ENCODE measurements around the gene NTM. TPM values are rescaled to one million over a fixed set of nuclear protein-coding genes. Genes with fewer than 3 reads are reported as not detected.

NTM gene
- total and polyA plus RNA-seq, 12 donors, result 0.26 to 11.5 (median 4.0) TPM

GRCh38 chr11:131850507-131850906 is 480.1 kb downstream of the NTM start:
- intact Hi-C loops (cut with DNase I), result no loop called here
- Histone ChIP-seq H3K27ac (no peak overlapping the region), H3K27me3 (no peaks in the 10 kb centered on the region), H3K9me3 (replicated peaks in 1 of 3) (no peaks in the 10 kb centered on the region), H3K36me3 (replicated peaks in 1 of 2) (no peaks in the 10 kb centered on the region), H3K4me1 (replicated peaks in 1 of 2) (no peaks in the 10 kb centered on the region), H3K4me3 (no peak overlapping the region)
- TF ChIP-seq POLR2A (IDR thresholded peaks at IDR 0.05) (no peak), CTCF (IDR thresholded peaks at IDR 0.05) (no peak)
- DNase-seq, result no peak
- WGBS, 4 donors, result 77 to 83% (median 79%) methylated on average over 9 of the region's 9 CpGs

- intact Hi-C loops (cut with DNase I), result no loop called here
- H3K9me3 ChIP-seq (replicated peaks in 1 of 3), result no peaks in the 10 kb centered on the region
- no peak for DNase-seq
- no peak overlapping the region for H3K4me3 ChIP-seq
- 36 to 46% (median 41%) methylated on average over 7 of the region's 7 CpGs for WGBS, 4 donors
- no peaks in the 10 kb centered on the region for H3K27me3 ChIP-seq
- H3K4me1 ChIP-seq (replicated peaks in 1 of 2), result no peaks in the 10 kb centered on the region
- no peak for TF ChIP-seq POLR2A (IDR thresholded peaks at IDR 0.05)
- no peak for TF ChIP-seq CTCF (IDR thresholded peaks at IDR 0.05)
- H3K27ac ChIP-seq, result no peak overlapping the region
- no peaks in the 10 kb centered on the region for H3K36me3 ChIP-seq (replicated peaks in 1 of 2)
Observed at GRCh38 chr11:131851964-131852755, 481.7 kb downstream of the NTM start.

DNA sequence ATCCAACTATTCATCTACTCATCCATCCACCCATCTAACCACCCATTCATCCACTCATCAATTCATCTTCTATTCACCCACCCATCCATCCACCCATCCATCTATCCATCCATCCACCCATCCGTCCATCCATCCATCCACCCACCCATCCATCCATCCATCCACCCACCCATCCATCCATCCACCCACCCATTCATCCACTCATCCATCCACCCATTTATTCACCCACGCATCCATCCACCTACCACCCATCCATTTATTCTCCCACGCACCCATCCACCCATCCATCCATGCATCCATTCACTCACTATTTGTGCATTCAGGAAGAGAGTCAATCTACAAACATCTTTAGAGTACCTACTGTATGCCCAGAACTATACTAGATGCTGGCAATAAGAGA is 482.3 kb downstream of the NTM start:
- H3K4me1 ChIP-seq (replicated peaks in 1 of 2), result no peaks in the 10 kb centered on the region

DNA sequence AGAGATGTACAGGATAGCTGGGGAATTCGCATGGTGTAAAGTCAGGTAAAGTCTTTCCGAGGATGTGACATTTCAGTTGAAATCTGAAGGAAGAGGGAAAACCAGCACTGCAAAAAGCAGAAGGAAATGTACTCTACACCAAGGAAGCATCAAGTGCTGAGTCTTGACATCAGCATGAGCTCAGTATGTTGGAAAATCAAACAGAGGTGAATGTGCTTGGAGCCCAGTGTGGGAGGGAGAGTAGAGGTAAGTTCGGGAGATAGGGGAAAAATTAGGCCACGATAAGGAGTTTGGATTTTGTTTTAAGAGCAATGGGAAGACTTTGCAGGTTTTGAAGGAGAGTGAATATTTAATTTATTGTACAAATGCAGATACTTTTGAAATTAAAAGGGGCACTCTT is 484.0 kb downstream of the NTM start:
- TF ChIP-seq CTCF (IDR thresholded peaks at IDR 0.05) (no peak), POLR2A (IDR thresholded peaks at IDR 0.05) (no peak)
- H3K9me3 ChIP-seq (replicated peaks in 1 of 3), result no peaks in the 10 kb centered on the region
- no peaks in the 10 kb centered on the region for H3K27me3 ChIP-seq
- 68 to 79% (median 77%) methylated on average over 4 of the region's 4 CpGs for WGBS, 4 donors
- H3K4me1 ChIP-seq (replicated peaks in 1 of 2), result no peaks in the 10 kb centered on the region
- no peak for DNase-seq
- intact Hi-C loops (cut with DNase I), result no loop called here
- no peaks in the 10 kb centered on the region for H3K36me3 ChIP-seq (replicated peaks in 1 of 2)
- H3K4me3 ChIP-seq, result no peak overlapping the region
- no peak overlapping the region for H3K27ac ChIP-seq

More for the DNA sequence above, 482.3 kb downstream of the NTM start:
- intact Hi-C loops (cut with DNase I), result no loop called here
- Histone ChIP-seq H3K4me3 (no peak overlapping the region), H3K9me3 (replicated peaks in 1 of 3) (no peaks in the 10 kb centered on the region), H3K27ac (no peak overlapping the region), H3K27me3 (no peaks in the 10 kb centered on the region), H3K36me3 (replicated peaks in 1 of 2) (no peaks in the 10 kb centered on the region)
- no peak for TF ChIP-seq CTCF (IDR thresholded peaks at IDR 0.05)
- WGBS, 4 donors, result 82 to 90% (median 84%) methylated on average over 3 of the region's 3 CpGs
- DNase-seq, result no peak

All from adrenal gland (tissue), 12 donors.